ENCODE measurements around the gene IQGAP3.

The IQGAP3 gene

DNA sequence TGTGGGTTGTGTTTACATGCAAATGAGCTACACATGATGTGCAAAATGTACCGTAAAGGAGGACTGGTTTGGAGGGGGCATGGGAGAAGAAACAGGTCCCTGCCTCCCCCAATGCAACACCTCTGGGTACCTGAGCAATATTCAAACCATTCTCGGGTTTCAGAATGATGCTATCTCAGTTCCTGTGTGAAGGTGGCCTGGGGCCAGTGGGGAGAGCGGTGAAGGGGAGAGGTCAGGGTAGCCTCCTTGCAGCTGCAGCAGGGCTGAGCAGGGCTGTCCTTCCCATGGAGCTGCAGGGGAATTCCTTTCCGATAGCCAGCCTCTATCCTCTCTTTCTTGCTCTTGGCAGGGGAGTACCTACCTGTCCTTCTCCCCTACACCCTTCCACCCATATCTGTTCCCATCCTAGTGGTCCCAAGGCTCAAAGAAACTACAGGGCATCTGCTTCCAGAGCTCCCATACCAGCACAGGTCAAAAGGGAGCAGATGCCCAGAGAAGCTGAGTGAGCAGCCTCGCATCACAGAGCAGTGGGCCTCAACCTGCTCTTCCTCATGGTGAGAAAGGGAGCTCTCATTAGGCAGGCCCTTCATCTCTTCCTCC lies 83.7 kb downstream of the IQGAP3 start:
- in situ Hi-C loops (cut with HindIII; ENCODE audit: low sequenced_read_pairs): no loop called here

DNA sequence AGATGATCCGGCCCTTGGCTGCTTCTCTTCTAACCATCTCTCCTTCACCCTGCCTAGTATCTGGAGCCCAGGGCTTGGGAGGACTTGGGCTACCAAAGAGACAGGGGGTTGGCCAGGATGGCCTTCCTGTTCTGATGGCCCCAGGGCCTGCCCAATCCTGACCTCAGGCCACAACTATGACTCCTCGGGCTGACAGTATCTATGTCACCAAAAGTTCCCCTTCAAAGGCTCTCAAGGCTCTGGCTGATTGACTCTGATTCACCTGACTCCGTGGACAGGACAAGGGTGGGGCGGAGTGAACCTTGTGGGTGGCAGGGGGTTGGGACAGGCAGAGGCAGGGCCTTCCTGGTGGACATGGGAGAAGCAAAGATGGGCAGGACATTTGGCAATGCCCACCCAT lies 84.5 kb downstream of the IQGAP3 start:
- in situ Hi-C loops (cut with HindIII; ENCODE audit: low sequenced_read_pairs): no loop called here

DNA sequence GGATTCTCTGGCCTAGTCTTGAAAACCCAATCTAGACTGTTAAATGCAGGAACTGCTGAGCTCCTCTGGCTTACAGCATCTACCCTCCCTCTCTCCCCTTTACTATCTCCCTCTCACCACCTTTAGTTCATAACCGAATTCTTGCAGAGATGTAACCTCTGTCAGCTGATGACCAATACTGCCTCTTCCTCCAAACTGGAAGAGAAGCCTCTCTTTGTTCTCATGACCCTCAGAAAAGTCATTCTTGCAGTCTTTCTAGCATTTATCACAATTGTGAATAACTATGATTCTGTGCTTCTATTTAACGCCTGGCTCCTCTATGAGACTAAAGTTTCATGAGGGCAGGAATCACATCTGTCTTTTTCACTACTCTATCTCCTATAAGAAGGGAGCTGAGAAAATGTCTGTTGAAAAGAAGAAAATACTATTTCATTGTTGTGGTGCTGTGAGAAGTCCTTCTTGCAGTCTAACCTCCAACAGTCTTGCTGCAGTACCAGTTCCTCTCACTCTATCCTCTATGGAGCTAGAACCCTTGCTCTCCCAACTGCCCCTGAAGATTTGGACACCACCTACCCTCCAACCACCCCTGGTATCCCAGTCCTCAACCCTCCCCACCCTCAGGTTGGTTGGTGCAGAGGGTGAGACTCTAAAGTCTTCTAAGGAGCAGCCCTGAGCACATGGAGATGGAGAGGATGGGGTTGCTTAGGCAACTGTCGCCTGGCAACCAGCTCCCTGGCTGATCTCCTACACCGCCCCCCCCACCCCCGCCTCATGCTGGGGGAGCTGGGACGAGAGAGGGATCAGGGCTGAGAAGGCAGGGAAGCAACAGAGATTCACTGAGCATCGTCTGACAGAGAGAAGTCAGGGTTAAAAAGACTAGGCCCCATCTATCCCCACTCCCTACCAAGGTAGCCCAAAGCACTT lies 85.7 kb downstream of the IQGAP3 start:
- in situ Hi-C loops (cut with HindIII; ENCODE audit: low sequenced_read_pairs): no loop called here

DNA sequence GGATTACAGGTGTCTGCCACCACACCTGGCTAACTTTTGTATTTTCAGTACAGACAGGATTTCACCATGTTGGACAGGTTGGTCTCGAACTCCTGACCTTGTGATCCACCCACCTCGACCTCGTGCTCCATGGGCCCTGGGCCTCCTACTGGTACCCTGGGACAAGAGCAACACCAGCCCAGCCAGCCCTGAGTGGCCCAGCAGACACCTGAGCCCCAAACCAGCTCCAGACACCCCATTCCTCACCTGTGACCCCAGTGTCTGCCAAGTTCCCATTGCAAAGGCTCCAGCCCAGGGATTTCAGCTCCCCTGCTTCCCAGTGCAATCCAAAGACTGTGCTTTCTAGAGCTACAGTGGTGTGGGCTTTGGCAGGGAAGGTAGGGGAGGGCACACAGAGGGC lies 86.4 kb downstream of the IQGAP3 start:
- in situ Hi-C loops (cut with HindIII; ENCODE audit: low sequenced_read_pairs): no loop called here

DNA sequence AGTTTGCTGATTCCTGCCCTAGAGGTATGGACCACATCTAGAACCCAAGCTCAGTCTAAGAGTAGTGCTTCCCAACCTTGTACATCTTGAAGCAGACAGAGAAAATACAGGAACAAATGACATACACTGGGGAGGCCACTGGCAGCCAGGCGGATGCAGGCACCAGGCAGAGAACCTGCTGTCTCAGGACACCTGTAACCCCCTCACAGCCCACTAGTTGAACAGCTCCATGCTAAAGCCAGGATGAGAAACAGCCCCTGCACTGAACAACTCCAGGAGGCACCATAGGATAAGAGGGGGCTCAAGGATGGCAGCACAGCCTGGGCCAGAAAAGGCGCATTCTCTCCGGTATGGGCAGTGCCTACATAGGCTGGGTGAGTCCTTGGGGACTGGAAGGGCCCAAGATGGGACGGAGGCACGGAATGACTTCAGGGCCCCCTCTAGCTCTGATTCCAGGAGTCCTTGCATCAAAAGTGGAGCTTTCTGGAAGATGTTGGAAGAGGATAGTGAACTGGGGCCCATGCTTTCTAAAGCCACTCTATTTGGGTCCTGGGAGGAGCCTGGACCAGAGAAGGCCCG lies 87.8 kb downstream of the IQGAP3 start:
- in situ Hi-C loops (cut with HindIII; ENCODE audit: low sequenced_read_pairs): no loop called here

DNA sequence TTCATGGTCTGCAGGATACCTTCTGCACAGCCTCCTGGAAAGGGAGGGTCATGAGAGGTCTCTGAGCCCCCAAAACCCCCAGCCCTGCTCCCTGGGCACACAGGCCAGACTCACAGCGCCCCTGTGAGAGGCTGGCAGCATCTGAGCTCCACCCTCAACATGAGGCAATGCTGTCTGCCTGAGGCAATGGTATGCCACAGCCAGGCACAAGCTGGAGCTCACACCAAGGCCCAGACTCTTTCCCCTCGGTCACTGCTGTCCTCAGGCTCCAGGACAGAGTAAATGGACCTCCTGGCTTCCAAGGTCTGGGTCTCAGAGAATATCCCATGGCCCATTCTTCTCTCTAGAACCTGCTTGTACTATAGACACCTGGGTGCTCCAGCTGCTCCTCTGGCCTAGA lies 89.0 kb downstream of the IQGAP3 start:
- in situ Hi-C loops (cut with HindIII; ENCODE audit: low sequenced_read_pairs): no loop called here

DNA sequence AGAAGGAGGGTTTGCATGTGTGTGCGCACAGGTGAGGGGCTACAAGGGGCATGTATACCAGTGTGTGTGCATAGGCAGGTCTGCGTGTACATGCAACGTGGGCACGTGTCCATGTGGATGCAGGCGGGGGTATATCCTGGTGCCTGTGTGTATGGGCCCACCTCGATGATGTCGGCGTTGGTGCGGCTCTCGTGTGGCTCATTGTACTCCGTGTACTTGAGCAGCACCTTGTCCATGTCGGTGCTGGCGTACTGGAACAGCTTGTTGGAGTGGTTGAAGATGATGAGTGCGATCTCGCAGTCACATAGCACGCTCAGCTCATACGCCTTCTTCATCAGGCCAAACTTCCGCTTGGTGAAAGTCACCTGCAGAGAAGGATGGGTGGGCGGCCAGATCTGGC lies 90.1 kb downstream of the IQGAP3 start:
- in situ Hi-C loops (cut with HindIII; ENCODE audit: low sequenced_read_pairs): no loop called here

DNA sequence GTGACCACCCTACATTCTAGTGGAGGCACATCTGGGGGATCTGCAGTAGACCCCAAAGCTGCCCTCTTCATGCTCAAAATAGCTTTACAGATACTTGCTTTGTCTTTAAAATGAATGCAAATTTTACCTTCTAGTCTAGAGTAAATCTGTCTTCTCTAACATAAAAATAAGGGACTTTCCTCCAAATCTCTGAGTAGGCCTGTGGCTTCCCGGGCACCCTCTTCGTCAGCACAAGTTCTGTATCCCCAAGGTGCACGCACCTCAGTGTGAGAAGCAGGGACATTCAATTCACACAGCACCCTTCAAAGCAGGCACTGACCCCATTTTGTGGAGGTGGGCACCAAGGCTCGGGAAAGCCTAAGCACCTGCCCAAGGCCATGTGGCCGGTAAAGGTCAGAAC lies 90.8 kb downstream of the IQGAP3 start:
- in situ Hi-C loops (cut with HindIII; ENCODE audit: low sequenced_read_pairs): no loop called here

DNA sequence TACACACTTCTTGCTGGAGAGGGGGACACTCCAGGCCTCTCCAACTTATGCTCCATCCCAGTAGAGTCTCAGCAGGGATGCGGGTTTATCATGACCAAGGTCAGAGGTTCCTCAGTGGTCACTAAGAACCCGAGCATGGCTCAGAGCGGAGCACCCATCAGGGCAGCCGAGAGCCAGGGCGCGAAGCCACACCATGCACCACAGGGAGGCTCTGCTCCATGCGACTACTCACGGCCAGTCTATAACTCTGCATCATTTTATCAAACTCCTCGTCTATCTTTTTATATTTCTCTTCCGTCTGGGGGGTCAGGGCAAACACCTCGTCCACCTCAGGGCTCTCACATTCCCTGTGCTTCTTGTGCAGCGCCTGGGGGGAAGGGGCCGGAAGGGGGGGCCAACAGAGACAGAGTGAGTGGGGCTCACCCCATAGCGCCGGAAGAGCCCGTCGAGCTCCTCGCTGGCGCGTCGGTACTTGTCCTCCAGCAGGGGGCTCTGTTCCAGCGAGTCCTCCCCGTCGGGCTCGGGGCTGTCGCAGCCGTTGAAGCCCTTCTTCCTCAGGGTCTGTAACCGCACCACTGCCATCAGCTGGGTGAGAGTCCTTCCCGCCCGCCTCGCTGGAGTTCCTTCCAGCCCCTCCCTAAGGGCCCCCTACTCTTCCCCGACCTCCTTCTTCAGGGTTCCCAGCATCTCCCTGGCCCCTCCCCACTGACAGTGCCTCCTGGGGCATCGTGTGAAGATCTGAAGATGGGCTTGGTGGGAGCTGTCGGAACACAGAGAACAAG lies 91.8 kb downstream of the IQGAP3 start:
- in situ Hi-C loops (cut with HindIII; ENCODE audit: low sequenced_read_pairs): no loop called here

DNA sequence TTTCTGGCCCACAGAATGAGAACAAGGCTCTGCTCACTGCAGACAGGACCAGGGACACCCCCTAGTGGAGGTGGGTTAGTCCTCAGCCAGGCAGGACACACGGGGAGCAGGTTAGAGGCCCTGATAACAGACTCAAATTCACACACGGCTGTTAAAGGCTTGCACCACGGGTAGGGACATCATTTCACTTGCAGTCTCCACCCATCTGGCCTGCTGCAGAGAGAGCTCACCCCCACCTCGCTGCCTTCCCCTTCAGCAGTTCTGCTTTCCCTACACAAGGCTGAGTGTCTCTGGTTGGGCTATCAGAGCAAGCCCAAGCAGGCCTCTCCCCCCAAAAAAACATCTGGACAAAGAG lies 92.4 kb downstream of the IQGAP3 start:
- in situ Hi-C loops (cut with HindIII; ENCODE audit: low sequenced_read_pairs): no loop called here

DNA sequence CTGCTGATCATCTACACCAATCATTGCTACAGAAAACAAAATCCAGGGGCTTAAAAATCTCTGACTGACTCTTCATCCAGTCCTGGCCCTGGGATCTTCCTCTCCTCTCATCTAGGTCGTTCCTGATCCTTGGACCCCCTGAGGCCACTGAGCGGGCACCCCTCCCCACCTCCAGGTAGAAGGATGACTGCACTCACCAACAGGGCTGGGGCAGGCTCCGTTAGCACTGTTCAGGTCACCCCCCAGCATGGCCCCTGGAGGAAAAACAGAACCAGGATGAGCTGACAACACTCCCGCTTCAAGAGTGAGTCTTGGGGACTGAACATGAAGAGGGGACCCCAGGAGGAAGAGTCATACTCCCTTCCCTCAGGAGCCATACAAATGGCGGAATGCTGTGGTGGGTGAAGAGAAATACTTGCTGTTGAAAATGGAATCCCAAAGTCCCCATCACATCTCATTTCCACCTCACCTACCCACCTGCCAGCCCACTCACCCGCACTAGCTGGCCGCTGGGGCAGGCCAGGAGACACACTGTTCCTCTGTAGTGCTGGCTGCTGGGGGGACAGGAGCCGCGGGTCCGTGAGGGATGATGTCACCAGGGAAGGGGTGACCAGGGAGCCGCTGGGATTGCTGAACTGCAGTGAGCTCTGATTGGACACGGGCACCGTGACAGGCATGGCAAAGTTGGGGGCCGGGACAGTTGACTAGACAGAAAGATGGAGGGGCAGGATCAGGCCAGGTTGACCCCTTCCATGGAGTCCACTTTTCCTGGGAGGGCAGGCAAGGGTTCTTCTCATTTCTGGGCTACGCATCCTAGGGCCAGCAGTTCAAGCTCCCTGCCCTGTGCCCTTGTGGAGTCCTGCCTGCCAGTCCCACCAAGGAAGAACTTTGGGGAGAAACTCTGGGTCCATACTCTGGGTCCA lies 93.0 kb downstream of the IQGAP3 start:
- in situ Hi-C loops (cut with HindIII; ENCODE audit: low sequenced_read_pairs): no loop called here

DNA sequence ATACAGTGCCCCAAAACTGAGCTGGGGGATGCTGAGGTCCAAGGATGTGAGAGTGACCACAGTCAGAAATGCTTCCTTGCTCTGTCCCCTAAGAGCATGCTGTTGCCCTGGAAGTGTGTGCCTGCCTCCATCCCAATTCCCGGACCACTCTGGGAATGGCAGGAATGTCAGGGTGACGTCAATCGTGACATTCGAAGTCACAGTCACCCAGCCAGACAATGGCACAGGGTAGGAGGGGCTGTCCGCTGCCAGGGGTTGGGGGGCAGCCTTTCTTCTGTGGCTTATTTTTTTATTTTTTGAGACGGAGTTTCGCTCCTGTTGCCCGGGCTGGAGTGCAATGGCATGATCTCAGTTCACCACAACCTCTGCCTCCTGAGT lies 94.1 kb downstream of the IQGAP3 start:
- in situ Hi-C loops (cut with HindIII; ENCODE audit: low sequenced_read_pairs): no loop called here

DNA sequence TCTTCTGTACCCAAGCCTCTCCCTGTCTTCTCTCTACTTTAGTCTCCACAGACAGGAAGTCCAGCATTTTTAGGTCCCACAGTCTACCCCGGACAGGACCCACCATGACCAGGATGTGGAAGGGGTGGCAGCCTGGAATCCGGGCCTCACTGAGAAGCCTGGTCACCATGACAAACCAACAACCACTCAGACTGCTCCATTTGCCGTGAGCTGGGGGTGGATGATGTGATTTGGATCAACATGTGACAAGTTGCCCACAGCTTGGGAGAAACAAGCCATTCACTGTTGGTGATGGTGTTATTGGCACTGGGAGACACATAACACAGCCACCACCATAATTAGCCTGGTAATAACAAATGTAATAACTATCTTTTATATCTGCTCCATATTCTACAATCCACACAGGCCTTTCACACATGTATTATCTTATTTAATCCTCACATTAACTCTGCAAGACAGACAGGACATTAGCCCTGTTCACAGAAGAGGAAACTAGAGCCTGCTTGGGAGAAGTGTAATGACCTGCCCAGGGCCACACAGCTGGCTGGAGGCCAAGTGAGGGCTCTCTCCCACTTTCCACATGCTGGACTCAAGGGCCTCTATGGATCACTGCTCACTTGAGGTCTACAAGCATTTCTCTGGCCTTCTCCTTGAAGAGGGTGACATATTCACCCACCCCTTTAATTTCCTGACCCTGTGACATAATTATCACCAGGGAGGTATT lies 94.7 kb downstream of the IQGAP3 start:
- in situ Hi-C loops (cut with HindIII; ENCODE audit: low sequenced_read_pairs): no loop called here

DNA sequence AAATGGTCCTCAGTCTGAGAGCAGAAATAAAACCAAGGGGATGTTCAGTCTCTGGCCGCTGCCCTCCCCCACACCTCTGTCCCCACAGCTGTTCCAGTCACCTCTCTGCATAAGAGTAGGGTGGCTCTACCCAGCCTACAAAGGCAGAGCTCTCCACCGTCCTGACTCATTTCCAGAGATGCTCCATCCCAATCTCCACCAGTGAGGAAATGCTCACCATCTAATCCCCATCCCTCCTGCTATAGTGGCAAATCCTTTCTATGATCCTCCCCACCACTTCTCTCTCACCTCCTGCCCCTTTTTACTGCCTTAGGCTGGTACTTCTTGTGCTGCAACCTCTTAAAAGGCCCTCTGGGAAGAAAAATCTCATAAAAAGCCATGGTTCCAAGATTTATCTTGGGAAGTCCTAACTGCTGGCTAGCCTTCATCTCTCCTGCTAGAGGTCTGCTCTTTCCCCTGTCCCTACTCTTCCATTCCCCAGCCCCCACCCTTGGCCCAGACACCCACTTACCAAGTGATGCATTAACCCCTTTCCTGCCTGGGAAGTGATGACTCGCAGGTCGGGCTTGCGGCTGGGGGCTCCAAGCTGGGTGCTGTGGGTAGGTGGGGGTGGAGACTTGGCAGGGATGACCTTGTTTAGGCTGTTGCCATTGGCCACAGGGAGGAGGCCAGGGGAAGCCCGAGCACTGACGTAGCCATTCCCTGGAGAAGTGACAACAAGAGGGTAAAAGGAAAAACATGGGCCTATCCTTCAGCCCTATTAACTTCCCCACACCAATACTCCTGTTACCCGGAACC lies 95.7 kb downstream of the IQGAP3 start:
- in situ Hi-C loops (cut with HindIII; ENCODE audit: low sequenced_read_pairs): no loop called here

DNA sequence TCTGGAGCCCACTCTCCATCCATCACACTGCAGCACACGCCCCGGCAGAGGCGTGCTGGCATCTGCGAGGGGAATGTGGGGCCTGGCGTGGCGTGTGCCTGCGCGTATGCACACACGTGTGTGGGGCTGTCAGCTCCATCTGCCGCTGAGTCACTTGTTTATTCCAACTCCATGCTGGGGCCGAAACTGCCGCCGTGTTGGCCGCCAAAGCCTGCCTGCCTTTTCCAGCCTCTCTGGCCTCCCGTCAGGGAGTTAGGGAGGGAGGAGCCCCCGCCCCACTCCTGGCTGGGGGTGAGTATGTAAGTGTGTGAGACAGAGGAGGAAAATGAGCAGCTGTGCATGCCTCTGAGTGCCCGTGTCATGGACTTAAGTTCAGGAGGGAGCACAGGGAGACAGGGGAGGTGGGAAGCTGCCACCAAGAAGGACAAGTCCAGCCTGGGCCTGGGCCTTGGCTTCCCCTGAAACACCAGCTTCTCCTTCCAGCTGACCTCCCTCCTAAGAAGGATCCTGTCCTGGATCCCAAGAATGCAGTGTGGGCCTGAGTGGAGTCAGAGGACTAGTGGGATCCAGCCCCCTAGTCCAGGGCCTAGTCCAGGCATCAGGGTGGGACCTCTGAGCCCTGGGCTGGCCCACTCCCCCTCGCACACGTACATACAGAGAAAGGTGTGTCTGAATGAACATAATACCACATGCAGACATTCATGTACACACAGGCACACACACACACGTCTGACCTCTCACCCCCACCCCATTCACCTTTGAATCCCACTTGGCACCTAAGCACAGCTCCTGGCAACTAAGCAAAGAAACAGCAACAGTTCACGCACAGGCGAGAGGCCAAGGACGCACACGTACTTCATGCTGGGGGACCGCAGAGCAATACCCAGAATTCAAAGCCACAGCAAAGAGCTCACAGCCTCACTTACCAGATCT lies 96.5 kb downstream of the IQGAP3 start:
- in situ Hi-C loops (cut with HindIII; ENCODE audit: low sequenced_read_pairs): no loop called here
